Uterus (tissue), 2 donors: Measurements from ENCODE around the gene WDR3.

ENCODE experiments used
- CTCF ChIP-seq, 4 experiments: fragments of 200-600 bp in 2 of 4; fragments of 450-650 bp in 2 of 4; sonication (generic) in 2 of 4; IDR thresholded peaks; one replicate each; pipeline ENCODE4 v1.5.1; 2016 to 2019; ENCODE audit warnings: antibody characterized with exemption in 4 of 4, mild to moderate bottlenecking in 2 of 4, moderate library complexity in 1 of 4
- POLR2A ChIP-seq, 2 donors: fragments of 450-650 bp; IDR thresholded peaks; one replicate each; pipeline ENCODE4 v1.6.1; 2016; ENCODE audit warnings: antibody characterized with exemption in 2 of 2, mild to moderate bottlenecking in 1 of 2, moderate library complexity in 1 of 2

- TF ChIP-seq CTCF (IDR thresholded peaks at IDR 0.05) (no peak), POLR2A (IDR thresholded peaks at IDR 0.05) (no peak)
Measured at GRCh38 chr1:117919376-117919775, 10.2 kb upstream of the WDR3 start.
